Superior temporal gyrus (tissue), 1 donor: ENCODE data around the gene SLC8A1.

Experiments used
- DNase-seq: peaks from one replicate; pipeline ENCODE4 v3.0.0-alpha.2; 2016; ENCODE audit errors: extremely low spot score

The SLC8A1 gene

DNA sequence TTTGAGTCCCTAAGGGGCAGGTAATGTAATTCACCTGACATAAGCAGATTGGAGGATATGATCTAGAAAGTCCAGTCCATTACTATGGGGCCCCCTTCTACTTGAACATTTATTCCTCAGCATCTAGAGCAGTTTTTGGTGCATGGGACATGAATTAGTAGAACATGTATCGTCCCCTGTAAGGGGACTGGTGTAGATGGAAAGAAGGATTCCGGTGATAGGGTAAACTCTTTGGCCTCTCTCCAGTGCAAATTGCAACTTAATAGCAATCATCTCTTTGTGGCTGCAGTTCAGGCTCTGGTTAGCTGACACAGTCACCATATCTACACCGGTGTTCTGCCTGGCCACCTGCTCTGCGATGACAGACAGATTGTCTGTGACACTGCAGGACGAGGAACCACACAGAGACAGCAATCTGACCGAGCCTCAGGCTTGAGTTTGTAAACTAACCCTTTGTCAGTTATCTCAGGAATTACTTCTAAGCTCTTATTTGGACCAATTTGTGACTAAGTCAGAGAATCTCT lies 6.4 kb upstream of the SLC8A1 start:
- no peak for DNase-seq

DNA sequence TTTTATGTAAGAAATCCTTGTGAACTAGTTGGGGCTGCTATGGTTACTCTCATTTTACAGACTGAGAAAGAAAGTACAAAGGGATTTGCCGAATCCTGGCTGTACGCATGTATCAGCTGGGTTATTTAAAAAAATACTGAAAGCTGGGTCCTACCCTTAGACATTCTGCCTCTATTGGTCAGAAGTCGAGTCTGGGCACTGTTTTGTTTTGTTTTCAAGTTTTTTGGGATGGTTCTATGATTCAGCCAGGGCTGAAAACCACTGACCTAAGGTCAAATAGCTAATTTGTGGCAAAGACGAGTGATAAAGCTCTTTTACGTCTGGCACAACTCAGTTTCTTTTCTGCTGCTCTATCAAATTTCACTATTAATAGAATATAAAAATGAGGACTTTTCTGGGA lies 5.9 kb upstream of the SLC8A1 start:
- no peak for DNase-seq

DNA sequence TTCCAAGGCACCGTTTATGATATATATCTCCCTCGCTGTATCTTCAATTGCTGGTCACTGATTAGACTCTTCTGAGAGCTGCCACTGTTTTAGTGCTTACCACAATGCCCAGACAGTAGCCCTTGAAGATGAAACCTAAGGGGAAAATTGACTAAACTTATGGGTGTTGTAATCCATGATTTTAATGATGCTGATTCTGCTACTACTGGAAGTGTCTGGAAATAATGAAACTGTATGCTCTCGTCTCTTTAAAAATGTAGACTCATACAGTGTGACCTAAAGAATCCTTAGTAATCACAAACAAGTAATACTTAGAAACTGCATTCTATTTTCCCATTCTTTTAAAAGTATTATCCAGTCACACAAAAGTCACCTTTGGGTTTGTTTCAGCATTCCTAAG lies 5.5 kb upstream of the SLC8A1 start:
- no peak for DNase-seq

DNA sequence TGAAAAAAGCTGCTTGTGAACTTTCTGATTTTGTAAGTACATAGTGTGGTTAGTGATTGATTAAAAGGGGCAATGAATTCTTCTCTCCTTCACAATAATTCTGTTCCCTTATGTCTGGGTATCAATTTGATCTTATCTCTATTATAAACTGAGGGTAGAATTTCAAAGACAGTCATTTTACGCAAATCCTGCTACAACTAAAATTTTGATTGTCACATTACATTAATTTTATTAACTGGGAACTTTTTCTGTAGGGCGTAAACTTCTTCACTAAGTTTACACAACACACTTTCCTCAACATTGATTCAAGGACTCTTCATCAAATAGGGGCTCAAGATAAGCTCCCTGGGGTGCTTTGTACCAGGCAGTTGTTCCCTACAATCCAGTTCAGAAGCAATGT lies 5.0 kb upstream of the SLC8A1 start:
- no peak for DNase-seq

DNA sequence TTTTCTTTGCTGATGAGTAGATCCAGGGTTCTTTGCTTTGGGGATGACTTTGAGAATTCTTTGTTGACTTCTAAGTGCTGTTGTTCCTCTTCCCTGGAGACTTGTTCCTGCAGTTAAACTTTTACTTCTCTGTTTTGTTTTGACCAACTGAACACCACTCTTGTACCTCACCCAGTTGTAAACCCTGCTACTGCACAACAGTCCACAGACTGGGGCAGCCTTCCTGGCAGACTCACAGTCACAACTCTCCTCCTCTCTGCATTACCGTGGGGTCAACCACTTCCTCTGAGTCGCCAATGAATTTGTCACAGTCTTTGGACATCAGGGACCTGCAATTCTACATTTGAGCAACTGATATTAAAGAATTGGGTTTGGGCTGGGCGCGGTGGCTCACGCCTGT lies 3.8 kb upstream of the SLC8A1 start:
- no peak for DNase-seq

DNA sequence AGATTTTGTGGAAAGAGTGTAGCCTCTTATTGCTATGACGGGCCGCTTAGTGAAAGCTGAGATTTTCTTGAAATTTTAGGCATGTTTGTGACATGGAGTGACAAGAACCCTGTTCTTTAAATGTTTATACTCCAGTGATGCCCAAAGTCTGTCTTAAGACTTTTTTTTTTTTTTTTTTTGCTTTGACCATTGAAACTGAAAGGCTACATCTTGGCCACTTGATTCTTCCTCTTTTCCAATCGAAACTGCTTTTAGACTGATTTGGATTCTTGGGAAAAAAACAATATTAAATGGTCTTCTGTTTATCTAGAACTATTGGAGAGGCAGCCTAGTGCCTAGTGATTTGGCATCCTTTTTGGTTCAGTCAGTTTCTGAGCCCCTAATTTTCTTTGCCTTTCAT lies 2.4 kb upstream of the SLC8A1 start:
- DNase-seq = no peak

DNA sequence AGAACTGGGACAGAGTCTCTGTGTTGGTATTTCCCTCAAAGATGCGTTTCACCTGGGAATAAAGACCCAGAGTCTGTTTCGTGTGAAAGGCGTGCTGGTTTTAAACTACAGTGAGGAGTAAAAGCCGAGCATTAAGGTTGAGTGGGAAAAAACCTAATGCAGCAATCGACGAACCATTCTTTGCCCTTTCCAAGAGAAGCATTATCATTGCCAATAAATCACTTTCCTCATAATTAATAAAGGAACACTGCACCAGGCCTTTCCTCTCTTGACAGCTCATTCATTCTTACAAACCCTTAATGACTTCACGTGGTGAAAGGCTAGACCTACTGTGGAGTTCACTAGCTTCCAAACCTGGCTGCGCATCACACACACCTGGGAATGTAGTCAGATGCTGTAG lies 896 bp upstream of the SLC8A1 start:
- no peak for DNase-seq

DNA sequence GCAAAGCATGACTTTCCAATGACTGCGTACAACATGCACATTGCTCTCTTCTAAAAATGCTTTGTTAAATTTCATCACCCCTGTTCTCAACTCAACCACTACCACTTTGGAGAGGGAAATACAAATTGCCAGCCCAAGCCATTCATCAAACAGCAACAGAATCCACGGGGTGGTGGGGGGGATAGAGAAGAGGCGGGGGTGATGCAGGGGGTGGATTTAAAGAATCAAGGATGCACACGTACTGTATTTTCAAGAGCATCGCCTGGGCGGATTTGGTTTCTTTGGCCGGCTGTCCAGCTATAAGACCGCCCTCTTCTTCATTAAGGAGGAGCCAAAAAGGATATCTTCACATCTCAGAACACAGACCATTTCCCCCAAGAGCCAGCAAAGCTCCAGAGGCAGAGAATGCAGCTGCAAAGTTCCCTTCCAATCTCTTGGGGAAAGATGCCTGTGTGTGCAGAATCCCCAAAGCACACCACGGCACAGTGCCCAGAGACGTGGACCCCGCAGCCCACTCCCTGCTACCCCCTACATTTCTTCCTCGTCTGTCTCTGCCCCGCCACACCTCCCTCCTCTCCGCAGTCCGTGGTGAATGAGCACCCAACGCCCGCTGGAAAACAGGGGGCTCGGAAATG lies 977 bp downstream of the SLC8A1 start:
- DNase-seq = peak; percentile 59

DNA sequence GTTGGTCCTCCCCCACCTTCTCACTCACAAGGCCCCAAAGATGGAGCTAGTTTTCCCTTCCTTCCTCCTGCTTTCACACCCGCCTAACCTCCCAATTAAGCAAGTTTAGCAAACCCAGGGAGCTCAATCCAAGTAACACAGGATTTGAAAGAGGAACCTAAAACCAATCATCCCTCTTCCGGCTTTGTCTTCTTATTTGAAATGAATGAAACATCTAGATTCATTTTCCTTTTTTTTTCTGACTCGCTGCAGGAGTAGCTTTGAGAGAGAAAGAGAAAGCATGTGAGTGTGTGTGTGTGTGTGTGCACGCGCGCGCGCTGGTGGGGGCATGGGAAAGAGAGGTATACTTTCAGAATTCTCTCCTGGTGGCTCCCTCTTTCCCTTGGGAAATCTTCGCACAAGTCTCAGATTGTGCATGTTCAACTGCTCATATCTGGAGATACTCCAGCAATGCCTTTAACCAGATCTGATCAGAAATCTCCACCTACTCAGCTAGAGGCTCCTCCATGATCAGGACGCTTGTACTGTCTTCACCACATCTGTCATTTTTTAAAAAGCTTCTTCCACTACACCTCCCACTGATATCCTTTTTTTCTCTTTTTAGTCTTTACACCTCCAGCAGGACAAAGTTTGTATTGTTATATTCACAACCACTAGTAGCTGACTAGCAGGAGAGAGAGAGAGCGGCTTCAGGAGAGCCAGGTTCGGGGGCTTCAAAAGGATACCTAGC lies 1.7 kb downstream of the SLC8A1 start:
- peak; percentile 61 for DNase-seq

DNA sequence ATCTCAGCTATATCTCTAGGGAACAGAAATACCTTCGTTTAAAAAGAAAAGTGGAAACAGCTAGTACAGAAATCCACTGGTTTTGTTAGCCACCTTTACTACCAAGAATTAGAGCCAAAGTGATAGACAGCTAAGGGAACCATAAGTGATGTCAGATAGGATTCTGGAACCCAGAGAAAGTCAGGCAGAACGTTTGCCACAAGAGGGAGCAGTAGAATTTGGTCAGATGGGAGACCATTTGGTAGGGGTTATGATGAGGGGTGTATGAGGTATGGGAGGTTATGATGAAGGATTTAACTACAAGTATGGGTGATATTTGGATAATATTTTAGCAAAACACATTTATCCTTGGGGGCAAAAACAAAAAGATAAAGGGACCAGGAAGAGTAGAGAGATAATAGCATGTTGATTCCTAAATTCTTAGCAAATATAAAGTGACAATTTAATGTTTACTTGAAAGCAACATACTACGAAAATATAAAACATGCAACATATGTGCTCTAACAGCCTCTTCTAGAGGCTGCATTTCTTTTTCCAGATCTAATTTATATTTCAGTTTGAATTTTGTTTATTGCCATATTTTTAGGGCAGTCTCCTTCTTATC lies 3.3 kb downstream of the SLC8A1 start:
- peak; percentile 71 for DNase-seq

DNA sequence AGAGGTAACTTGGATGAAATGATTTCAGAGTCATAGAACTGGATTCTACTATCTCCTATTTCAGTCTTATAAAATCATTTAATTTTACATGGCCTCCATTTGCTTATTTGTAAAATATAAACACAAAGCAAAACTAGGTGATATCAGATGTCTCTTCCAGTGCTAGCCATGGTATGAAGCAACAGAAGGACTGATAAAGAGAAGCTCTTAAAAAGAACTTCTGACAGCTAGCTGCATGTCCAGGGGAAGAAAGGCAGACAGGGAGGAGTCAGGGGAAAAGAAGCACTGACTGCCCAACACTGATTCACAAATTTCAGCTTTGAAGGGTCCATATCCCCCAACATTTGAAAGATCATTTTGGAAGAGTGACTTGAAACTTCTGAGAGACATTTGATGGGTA lies 6.4 kb downstream of the SLC8A1 start:
- no peak for DNase-seq

DNA sequence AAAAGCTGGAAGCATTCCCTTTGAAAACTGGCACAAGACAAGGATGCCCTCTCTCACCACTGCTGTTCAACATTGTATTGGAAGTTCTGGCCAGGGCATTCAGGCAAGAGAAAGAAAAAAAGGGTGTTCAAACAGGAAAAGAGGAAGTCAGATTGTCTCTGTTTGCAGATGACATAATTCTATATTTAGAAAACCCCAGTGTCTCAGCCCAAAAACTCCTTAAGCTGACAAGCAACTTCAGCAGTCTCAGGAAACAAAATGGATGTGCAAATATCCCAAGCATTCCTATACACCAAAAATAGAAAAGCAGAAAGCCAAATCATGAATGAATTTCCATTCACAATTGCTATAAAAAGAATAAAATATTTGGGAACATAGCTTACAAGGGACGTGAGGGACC lies 11.1 kb downstream of the SLC8A1 start:
- no peak for DNase-seq

DNA sequence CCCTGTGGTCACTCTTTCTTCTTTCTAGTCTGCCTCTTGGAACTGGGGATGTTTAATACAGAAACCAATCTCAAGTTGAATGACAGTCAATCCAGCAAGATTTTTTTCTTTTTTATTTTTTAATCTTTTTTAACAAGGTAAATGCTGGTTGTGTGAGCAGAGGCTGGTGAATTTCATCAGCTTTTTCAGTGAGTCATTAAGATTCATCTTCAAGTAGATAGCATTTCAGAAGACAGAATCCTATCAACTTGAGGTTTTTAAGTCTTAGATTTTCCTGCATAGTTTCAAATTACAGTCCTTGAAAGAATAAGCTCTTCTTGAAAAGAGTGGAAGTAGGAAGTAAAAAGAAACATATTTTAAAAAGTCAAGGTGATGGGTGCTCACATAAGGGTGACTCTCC lies 12.4 kb downstream of the SLC8A1 start:
- no peak for DNase-seq

DNA sequence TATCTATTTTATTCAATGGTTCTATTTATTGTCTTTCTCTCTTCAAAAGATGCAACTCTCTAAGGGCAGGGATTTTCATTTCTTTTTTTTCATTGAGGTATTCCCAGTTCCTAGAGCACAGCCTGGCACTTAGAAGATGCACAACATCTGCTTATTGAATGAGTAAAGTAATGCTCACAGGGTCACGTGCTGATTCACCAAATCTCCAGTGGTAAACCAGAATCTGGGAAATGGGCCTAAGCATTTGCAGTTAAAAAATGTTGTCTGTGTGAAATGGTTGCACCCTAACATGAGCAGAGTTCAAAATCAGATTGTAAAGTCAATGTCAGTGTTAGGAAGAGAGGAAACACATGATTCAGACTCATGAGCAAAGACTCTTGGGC lies 15.8 kb downstream of the SLC8A1 start:
- no peak for DNase-seq

DNA sequence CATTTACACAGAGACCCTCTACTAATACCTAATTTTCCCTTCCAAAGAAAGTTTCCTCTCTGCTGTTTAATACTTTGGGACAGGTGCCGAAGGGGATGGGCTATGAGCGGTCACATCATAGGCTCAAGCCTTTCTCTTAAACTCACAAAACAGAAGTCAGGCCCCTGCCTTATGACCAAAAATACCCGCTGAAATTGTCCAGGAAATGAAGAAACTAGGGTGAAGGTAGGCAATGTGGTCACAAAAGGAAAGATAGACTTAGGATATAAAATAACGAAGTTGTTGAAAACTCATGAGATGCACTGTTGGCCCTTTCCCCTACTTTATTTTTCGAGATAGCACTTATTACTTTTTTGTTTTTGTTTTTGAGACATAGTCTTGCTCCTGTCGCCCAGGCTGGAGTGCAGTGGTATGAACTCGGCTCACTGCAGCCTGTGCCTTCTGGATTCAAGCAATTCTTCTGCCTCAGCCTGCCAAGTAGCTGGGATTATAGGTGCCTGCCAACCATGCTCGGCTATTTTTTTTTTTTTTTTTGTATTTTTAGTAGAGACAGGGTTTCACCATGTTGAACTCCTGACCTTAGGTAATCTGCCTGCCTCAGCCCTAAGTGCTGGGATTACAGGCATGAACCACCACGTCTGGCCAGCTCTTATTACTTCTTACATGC lies 16.3 kb downstream of the SLC8A1 start:
- DNase-seq = no peak

DNA sequence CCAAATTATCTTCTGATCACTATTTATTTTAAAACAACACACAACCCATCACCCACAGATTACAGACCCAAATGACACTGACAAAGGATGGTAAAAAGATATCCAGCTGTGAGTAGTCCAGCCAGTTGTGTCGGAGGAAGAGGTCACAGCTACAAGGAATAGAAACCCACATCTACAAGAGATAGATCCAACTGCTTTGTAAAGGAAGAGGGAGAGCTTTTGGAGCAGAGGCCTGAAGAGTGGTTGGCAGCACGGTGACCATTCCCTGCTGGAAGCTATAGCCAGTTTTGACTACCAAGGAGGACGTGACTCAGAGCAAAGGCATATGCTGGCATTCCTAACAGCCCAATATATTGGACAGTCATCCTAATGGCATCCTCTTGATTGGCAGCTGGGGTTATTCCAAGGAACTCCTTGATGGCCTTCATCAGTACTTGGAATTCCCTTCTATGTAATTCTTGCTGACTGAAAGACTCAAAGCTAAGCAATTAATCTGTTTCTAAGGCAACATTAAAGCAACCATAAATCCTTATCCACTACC lies 17.1 kb downstream of the SLC8A1 start:
- no peak for DNase-seq

DNA sequence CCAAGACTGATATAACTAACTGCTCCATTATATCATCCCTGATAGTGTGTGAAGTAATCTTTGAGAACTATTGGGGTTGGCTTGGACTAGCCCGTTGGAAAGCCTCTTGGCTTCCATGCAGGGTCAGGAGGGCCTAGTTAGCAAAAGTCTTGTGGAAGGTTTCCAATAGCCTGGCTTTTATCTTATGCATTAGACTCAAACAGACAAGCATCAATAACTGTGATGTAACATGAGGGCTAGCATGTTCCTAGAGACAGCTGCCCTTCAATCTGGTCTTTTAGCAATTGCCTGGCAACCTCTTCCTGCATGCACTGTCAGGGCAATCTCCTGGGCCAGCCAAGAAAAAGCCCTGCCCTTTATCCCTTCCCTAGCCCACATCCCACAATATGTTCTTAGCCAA lies 18.2 kb downstream of the SLC8A1 start:
- DNase-seq = no peak

DNA sequence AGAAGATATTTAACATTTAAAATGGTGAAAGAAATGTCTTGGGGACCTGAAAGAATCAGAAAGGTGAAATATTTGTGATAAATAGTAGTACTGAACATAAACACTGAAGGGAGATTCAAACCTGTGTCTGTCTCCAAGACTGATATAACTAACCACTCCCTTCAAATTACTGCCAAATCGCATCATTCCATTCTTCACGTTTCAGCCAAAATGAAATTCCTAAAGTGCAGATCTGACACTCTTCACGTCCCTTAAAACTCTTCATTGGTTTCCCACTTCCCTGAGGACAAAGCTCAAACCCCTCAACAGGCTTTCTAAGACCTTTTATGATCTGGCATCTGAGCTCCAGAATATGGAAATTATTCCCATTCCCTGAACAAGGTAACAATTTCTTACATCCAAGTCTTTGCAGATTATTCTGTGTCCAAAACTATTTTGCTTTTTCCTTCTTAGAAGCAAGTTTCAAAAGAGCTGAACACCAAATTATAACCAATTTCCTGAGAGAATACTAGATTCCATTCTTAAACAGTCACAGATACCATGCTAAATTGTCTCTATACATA lies 18.9 kb downstream of the SLC8A1 start:
- no peak for DNase-seq

DNA sequence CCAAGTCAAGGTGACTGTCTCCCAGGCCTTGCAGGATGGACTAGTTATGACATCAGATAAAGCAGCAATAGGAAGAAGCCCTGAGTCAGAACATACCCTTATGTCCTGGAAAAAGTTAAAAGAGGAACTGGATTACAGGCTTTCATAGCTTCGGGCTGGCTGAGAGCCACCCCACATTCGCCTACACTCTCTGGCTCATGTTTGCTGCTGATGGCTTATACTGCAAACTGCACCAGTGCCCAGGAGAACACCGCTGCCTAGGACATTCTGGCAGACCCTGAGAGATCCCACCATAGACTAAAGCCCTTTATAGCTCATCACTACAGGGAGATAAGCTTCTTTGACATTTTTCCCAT lies 20.3 kb downstream of the SLC8A1 start:
- DNase-seq = peak; percentile 62

DNA sequence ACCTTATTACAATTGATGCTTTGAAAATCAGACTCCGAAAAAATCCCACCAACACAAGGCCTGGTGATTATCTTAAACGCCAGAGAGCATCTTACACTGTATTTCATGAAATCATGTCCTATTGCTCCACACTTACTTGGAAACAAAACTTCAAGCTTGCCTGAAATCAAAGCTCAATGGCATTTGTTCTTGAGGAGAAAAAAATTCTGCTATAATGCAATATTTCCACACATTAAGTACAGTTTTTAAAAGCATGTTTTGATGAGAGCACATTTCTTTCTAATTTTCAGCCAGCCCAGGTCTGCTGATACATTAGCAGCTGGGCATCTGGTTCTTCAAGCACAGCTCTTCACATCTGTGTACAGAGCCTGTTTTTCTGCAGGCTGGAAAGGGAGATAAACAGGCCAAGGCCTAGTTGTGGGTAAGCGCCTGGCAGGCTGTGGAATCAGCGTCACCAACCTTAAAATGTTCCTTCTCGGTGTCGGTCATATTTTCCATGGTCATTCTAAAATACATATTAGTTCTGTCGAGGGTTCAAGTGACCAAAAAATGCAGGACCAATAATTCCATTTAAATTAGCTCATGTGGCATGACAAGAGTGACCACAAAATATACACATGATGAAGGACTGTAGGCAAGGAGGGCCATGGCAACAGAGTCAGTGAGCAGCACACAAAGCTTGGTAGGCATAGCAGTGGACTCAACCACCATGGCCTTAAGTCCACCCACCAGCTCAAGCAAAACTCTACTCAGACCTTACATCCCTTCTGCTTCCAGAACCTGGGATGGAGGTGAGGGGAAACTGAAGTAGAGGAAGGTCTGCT lies 20.9 kb downstream of the SLC8A1 start:
- DNase-seq = no peak

DNA sequence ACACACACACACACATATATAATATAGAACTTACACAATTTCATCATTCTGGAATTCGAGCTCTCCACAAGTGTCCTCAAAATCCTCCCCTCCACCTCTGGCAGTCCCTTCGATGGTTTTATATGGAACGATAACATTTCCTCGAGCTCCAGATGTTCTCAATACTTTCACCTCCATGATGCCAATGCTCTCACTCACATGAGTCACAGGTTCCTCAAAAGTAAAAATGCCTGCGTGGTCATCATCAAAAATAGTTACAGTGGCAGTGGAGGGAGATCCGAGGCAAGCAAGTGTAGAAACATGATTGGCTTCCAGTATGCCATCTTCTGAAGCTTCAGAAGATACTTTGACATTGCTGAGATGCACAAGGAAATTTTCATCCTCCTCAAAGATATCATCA lies 23.5 kb downstream of the SLC8A1 start:
- no peak for DNase-seq
